ENCODE measurements around the gene CLEC6A.
"Not testable (repeated sequence)": the region's sequence is repeated elsewhere in the genome, so short reads cannot be mapped to it uniquely, and the experiment has no call there.

The CLEC6A gene

GRCh38 chr12:8455727-8456360, at the start of gene CLEC6A:
TSS of gene CLEC6A (plus strand) at chr12:8455962. CDS start at chr12:8456112, 150 bp downstream.
- Histone ChIP-seq H3K4me3 (no peak within 1 kb of the TSS), H3K27ac (no peak within 1 kb of the TSS)
- DNase-seq (ENCODE audit: low spot score): no peak
- TF ChIP-seq CTCF (IDR thresholded peaks at IDR 0.05): no peak

- H3K27ac ChIP-seq; DNase-seq (ENCODE audit: low spot score); H3K4me3 ChIP-seq: not testable (repeated sequence)
Measured at GRCh38 chr12:8419576-8419975, 36.2 kb upstream of the CLEC6A start.

GRCh38 chr12:8420506-8420905, 35.3 kb upstream of the CLEC6A start:
- DNase-seq (ENCODE audit: low spot score): no peak
- no peak for TF ChIP-seq CTCF (IDR thresholded peaks at IDR 0.05)
- Histone ChIP-seq H3K27ac (no peak overlapping the region), H3K4me3 (no peak overlapping the region)

GRCh38 chr12:8444536-8445278, 11.1 kb upstream of the CLEC6A start:
- not testable (repeated sequence) for H3K27ac ChIP-seq; H3K4me3 ChIP-seq; DNase-seq (ENCODE audit: low spot score)

GRCh38 chr12:8445731-8446130, 10.0 kb upstream of the CLEC6A start:
- DNase-seq (ENCODE audit: low spot score): no peak
- H3K27ac ChIP-seq: no peak overlapping the region
- H3K4me3 ChIP-seq: no peak overlapping the region
- TF ChIP-seq CTCF (IDR thresholded peaks at IDR 0.05): no peak

GRCh38 chr12:8446642-8447547, 8.9 kb upstream of the CLEC6A start:
- Histone ChIP-seq H3K4me3 (no peak overlapping the region), H3K27ac (no peak overlapping the region)
- TF ChIP-seq CTCF (IDR thresholded peaks at IDR 0.05): no peak
- no peak for DNase-seq (ENCODE audit: low spot score)

GRCh38 chr12:8449355-8449859, 6.4 kb upstream of the CLEC6A start:
- DNase-seq (ENCODE audit: low spot score): no peak
- no peak for TF ChIP-seq CTCF (IDR thresholded peaks at IDR 0.05)
- H3K27ac ChIP-seq: no peak overlapping the region
- H3K4me3 ChIP-seq: no peak overlapping the region
